Cardiac septum (tissue), 1 donor: ENCODE data around the gene MTHFD1L. TPM values are rescaled to one million over a fixed set of nuclear protein-coding genes. Genes with fewer than 3 reads are reported as not detected.
"Not testable (repeated sequence)": the region's sequence is repeated elsewhere in the genome, so short reads cannot be mapped to it uniquely, and the experiment has no call there.

ENCODE experiments used
- DNase-seq: peaks from one replicate; pipeline ENCODE4 v3.0.0-alpha.2; 2020; ENCODE audit warnings: low spot score
- intact Hi-C: fragments of 100-400 bp; cut with DNase I; formaldehyde crosslinking; loops from one replicate; pipeline ENCODE4 v1.14.0; 2022
- total RNA-seq: library from RNA; stranded (reverse); fragmentation: NEBNext Ultra II Directional; extraction: Animal tissue kit (Norgen Biotek cat#: 25700); gene quantifications from one replicate; pipeline ENCODE4 v1.2.1, GENCODE V29; 2021
- donor health status: DM: no; HTN: no; CAD: no.

The MTHFD1L gene
- total RNA-seq, 1 donor from 2014 or later: 5.3 TPM

DNA sequence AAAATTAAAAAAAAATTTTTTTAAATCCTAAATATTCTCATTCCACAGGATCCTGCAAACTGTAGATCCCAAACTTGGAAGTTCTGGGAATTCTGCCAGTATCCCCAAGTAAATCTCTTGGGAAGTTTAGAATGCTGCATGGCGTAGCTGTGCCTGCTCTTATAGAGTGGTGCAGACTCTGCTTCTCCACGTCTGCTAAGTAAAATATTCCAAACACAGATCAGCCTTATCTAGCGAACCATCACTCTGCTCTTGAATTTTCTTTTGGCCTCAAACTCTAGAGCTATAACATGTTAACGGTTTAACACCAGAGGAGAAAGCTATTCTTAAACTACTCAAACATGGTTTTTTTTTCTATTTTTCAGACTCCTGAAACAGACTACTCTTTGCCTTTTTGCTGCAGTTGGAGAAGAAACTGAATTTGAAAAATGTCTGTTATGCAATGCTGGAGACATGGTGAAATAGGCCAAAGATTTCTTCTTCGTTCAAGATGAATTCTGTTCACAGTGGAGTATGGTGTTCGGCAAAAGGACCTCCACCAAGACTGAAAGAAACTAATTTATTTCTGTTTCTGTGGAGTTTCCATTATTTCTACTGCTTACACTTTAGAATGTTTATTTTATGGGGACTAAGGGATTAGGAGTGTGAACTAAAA is 235.8 kb downstream of the MTHFD1L start:
- intact Hi-C loops: no loop called here
- no peak for DNase-seq

DNA sequence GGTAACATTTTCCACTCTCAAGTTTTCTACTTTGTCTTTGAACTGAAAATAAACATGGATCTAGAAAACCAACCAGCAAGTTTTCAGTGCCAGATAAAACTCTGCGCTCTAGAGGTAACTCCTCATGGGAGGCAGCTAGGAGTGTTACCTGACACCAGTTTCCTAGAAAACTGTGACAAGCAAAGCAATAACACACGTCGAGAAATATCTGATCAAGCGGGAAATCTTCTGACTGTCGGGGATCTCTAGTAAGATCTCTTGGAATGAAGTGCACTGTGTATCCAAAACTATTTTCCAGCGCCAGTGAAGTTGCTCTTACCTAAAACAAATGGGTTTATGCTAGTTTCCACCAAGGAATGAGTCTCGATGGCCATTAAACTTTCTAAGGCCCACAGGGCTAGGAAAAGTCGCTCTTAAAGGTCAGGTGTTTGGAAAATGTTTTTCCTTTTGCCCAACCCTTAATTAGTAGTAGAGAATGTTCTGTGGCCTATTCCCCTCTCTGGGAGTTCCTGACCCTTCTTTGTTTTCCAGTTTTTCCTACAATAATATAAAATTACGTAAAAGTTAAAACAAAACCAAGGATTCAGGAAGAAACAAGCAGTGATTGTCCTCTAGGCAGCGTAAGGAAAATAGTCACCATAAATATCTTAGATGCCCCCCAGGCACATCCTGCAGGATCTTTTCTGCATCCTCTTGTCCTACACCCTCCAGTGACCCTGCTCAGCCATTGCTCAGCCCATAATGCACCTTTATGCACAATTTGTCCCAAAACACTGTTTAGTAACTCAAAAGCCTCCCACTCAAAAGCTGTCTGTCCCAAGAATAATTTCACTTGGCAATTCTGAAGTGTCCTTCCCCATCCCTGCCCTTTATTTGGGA is 236.6 kb downstream of the MTHFD1L start:
- intact Hi-C loops: no loop called here

DNA sequence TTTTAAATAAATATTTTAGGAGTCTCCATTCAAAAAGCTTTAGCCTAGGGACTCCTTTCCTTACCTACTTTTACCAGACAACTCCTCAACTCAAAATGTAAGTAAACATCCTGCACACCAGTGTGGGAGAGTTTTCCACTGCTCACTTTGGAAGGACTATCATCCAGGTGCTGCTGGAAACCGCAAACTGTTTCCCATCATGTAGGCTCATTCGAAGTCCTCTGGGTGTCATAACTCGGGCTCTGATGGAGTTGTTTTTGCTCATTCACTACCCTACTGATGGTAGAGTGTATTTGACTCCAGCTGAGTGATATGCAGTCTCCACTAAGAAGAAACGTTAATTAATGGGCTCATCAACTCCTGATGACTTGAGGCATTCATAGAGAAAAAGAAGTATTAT is 237.8 kb downstream of the MTHFD1L start:
- intact Hi-C loops: no loop called here
- DNase-seq: no peak

More for the DNA sequence above, 236.6 kb downstream of the MTHFD1L start:
- DNase-seq: no peak

DNA sequence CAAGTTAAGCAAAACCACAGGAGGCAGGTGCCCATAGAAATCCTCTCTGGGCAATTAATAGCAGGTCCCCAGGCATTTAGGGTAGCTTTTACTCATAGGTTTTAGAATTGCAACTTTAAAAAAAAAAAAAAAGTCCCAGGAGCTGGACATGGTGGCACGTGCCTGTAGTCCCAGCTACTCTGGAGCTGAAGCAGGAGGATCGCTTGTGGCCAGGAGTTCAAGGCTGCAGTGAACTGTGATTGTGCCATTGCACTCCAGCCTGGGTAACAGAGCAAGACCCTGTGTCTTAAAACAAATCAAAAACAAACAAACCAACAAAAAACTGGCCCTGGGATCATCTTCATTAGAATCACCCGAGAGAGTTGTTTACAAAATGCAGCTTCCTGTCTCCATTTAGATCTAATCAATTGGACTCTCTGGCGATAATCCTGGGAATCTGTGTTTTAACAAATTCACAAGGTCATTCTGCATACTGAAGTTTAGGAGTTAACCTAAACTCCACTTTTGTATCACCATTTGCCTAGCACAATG is 242.5 kb downstream of the MTHFD1L start:
- DNase-seq: no peak
- intact Hi-C loops: no loop called here

DNA sequence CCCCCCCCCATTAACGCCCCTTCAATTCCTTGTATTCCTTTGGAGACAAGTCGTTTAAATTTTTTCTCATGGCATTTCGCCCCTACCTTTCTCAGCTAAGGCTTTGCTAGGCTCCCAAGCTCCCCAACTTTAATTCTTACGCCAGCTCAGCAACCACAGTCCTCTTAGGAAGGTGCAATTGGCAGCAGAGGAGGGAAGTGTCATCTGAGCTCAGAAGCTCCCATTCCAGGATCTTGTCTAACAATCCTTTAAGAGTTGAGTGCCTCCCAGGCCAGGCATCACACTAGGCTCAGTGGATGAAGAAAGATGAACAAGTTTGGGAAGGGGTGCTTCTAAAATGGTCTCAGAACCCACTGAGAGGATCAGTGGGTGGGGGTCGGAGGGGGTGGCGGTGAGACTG is 243.0 kb downstream of the MTHFD1L start:
- intact Hi-C loops: no loop called here
- DNase-seq: no peak

DNA sequence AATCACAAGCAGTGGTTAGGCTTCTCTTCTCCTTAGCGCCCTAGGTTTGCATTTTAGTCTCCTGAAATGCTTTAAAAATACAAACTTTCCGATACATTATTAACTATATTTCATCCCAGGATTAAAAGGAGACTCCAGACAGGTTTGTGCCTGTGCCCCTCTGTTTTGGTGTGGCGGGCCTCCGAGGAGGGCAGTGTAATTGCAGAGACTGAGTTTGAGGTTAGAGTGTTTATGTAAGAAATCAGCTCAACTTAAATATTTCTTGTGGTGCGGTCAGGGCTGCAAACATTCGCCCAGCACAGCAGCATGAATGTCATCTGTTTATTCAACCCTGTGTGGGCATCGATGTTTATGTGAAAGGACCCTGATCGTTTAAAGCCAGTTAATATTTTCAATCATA is 243.9 kb downstream of the MTHFD1L start:
- intact Hi-C loops: no loop called here
- DNase-seq: no peak

DNA sequence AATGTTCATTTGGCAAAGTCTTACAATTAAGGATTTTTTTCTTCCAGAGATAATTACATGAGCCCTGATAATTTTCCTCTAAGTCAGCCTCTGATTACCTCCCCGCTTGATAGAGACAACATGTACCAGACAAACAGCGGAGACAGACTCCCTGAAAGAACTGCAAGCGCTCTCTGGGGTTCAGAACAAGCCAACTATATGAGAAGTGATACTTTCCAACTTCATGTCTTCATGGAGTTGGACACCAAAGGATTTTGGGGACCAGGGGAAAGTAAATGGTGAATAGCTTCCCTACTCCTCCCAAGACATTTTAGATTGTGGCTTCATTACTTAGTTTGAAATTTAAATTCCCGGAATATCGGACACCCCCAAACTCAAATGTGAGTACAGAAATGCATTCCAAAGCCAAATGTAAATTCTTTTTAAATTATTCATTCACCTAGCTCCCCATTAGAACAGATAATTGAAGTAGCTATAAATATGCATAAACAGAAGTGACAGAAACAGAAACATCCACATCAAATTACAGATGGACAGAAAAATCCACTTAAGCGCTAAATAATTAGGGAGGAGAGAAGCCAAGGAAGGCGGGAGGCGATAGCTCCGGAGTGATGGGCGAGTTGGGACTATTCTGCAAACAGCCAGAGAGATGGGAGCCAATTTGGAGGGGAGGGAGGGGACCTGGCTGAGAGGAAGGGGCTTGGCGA is 244.5 kb downstream of the MTHFD1L start:
- intact Hi-C loops: no loop called here
- DNase-seq: no peak

DNA sequence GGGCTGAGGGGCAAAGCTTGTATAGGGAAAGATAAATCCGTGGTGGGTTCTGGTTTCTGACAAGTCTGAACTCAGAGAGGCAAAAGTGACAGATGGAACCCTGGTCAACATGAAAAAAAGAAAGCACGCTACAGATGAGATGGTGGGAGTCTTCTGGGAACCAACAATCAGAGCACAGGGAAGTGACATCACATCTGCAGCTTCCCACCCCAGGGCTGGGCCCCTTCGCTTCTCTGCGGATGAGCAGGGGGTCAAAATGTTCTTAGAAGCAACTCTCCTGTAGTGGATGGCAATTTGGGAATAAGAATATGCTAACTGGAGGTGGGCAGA is 245.0 kb downstream of the MTHFD1L start:
- no peak for DNase-seq
- intact Hi-C loops: no loop called here

DNA sequence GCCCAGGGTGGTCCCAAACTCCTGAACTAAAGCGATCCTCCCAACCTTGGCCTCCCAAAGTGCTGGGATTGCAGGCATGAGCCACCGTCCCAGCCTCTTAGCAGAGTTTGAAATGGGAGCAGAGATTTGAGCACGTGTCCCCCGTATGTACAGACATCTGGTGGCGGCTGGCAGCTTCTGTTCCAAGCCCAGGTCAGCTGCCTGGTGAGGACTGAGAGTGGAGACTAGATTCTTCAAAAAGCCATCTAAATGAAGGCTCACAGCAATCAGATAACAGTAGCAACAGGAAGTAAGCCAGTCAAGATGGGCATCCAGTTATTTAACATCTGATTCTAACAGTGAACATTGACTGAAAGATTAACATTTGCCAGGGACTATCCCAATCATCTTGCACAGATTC is 246.2 kb downstream of the MTHFD1L start:
- no peak for DNase-seq
- intact Hi-C loops: no loop called here

DNA sequence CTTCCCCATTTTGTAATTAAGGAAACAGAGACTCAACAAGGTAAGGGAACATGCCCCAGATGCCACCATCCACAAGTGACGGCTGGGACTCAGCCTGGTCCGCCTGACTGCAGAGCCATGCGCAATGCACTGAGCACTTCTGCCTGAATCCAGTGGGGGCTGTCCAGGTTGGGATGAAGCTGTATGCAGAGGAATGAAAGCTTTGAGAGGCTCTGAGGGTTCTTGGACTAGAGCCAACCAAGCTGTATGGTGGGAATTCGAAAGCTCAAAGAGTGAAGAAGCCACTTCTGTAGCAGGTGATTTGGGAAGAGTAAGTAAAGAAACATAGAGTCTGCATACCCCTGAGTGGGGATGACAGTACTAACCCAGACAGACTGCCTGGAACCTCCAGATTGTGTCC is 246.6 kb downstream of the MTHFD1L start:
- intact Hi-C loops: no loop called here
- no peak for DNase-seq

DNA sequence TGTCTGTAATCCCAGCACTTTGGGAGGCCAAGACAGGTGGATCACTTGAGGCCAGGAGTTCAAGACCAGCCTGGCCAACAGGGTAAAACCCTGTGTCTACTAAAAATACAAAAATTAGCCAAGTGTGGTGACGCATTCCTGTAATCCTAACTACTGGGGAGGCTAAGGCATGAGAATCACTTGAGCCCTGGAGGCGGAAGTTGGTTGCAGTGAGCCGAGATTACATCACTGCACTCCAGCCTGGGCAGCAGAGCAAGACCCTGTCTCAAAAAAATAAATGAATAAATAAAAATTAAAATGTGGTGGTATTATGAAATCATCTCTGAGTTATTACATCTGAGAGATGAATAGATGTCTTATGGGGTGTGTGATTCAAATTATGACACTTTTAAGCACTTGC is 247.4 kb downstream of the MTHFD1L start:
- DNase-seq, intact Hi-C loops: not testable (repeated sequence)

DNA sequence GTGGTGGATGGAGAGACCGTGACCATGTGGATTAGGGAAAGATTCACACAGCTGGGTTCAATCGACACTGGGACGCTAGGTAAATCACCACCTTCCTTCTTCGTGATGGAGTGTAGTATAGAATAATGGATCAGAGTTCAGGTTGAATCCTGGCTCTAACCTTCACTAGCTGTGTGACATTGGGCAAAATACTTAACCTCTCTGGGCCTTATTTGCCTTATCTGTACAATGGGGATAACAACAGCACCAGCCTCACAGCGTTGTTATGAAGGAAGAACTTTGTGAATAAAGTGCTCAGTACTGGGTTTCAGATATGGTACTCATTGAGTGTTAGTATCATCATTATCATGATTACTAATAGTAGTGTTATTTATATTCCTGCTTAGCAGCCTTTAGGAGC is 248.1 kb downstream of the MTHFD1L start:
- intact Hi-C loops: no loop called here
- DNase-seq: no peak

DNA sequence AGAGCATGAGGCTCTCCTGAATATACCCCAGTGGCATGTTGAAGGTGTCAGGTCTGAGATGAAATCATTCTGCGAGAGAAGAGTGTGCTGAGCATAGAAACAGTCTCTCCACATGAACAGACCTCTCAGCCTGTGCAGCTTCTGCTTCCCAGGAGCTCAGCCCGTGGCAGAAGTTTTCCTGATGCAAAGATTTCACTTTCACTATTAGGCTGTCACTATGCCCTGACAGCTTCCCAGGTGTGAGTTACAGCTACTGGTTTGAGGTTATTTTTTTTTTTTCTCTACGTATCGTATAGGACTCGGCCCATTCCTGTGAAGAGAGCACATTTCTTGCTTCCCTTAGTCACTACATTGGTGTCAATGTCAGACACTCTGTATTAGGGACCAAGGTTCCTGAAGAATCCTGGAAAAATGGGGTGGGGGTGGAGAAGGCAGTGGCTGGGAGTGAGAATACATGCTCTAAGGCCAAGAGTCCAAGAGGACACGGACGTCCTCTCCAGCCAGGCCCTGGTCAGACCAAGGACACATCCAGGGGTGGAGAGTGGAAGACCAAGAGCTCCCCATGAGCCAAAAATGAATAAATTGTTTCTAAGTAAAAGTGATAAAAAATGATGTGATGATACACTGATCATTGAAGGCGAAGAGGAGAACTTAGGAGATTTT is 253.1 kb downstream of the MTHFD1L start:
- DNase-seq: no peak
- intact Hi-C loops: no loop called here

DNA sequence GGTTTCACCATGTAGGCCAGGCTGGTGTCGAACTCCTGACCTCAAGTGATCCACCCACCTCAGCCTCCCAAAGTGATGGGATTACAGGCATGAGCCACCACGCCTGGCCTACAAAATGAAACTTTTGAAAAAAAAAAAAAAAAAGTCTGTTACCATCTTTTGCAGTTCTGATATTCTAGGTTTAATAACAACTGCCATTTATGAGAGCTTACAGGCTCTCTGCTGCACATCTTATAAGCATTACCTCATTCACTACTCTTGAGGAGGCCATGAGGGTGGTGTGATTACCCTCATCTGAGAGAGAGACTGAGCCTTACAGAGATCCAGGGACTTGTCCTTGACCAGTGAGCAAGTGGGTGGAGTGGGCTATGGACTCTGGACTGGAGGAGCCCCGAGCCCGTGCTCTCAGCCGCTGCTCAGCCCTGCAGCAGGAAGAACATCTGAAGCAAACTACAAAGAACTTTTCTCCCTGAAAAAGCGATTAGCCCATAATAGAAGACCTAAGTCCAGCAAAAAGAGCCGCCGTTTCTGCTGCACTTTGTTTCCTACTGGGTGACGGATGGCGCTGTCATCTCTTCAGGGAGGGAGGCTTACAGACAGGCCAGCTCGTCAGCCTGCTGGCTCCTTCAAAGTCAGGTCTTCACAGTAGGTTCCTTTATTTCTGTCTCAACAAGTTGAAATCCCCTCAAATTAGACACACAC is 254.5 kb downstream of the MTHFD1L start:
- no peak for DNase-seq
- intact Hi-C loops: no loop called here

DNA sequence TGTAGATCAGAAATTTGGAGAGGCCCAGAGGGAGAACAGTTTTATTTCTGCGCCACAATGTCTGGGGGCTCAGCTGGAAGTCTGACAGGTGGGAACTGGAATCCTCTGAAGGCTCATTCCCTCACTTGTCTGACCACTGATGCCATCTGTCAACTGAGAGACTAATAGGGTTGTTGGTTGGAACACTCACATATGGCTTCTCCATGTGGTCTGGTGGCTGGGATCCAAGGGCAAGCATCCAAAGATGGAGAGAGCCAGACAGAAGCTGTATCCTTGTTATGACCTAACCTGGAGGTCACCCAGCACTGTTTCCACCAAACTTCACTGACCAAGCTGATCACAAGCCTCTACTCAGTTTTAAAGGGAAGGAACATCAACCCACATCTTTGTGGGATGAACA is 256.4 kb downstream of the MTHFD1L start:
- intact Hi-C loops: no loop called here
- DNase-seq: peak; percentile 75

DNA sequence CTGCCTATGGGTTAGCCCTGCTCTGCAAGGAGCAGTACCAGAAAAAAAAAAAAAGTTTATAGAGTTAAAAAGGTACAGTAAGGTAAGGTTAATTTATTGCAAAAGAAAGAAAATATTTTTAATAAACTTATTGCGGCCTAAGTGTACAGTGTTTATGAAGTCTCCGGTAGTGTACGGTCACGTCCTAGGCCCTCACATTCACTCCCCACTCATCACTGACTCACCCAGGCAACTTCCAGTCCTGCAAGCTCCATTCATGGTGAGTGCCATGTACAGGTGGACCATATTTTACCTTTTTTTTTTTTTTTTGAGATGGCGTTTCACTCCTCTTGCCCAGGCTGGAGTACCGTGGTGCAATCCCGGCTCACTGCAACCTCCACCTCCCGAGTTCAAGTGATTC is 258.1 kb downstream of the MTHFD1L start:
- intact Hi-C loops, DNase-seq: not testable (repeated sequence)

DNA sequence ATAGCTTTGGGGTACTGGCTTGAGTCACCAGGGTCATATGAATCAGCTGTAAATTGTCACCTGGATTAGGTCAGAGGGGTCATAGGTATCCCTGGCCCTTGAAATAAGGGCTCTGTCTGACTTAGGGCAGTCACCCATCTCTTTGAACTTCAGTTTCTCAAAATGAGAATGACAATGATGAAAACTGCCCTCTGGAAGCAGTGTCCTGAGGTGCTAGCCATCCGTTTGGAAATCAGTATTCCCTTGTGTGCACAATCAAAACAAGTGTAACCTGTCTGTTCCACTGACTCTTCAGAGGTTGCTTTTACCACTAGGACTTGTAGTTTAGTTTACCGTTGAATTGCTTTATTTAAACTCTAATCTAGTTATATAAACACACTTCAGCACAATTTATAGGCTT is 259.7 kb downstream of the MTHFD1L start:
- intact Hi-C loops, DNase-seq: not testable (repeated sequence)

DNA sequence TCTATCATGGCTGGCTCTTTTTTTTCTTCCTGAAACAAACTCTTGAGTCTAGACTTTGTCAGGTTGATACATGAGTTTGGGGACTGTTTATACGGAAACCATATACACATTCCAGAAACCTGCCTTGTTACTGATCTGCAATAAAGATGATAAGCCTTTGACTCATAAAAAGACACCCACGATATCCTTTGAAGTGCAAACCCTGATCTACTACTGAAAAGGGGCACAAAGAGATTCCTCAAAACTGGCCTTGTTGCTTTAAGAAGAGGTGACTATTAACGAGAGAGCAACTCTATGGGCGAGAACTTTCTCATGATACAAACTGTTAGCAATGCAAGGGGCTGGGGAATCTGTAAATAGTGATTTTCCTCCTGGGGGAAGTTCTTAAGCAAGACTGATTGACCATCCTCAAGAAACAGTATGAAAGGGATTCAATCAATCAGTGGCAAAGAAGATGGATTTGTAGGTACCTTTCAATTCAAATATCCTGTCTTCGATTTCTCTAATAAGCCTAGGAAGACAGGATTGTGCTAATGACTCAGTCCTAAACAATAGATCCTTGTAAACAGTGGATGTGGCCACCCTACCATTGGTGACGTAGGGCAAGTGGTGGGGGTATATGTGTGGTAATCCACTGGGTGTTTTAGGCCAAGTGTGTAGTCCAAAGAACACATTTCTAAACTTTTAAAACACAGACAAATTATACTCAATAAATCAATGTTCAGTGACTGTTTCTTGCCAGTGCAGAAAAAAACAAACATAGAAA is 260.3 kb downstream of the MTHFD1L start:
- intact Hi-C loops, DNase-seq: not testable (repeated sequence)

DNA sequence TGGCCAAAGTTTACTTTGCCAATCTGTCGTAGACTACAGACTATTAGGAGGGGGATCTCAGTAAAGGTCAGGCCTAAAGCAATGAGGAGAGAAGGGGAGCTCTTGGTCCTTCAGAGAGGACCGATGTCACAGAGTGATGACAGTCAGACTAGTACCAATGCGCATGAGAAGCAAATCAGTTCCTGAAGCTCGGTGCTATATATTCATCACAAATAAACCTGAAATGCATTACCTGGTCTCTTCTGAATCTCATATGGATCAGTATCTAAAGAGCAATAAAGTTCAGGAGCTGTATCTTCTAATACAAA is 260.9 kb downstream of the MTHFD1L start:
- DNase-seq, intact Hi-C loops: not testable (repeated sequence)
